HG03060 (cell line): ENCODE data around the gene REEP5.
"Not testable (repeated sequence)": the region's sequence is repeated elsewhere in the genome, so short reads cannot be mapped to it uniquely, and the experiment has no call there.

Source experiments
- ATAC-seq: cut with Tn5 transposase; IDR thresholded peaks from one replicate; pipeline ENCODE4 v1.9.1; 2021; ENCODE audit warnings: low read depth, moderate number of reproducible peaks; ENCODE audit not compliant: unreplicated experiment

REEP5 gene

GRCh38 chr5:112895682-112896081 is 26.3 kb downstream of the REEP5 start:
- ATAC-seq = no peak

GRCh38 chr5:112892776-112893175 is 29.3 kb downstream of the REEP5 start:
- ATAC-seq = no peak

GRCh38 chr5:112892066-112892465 is 30.0 kb downstream of the REEP5 start:
- not testable (repeated sequence) for ATAC-seq

DNA sequence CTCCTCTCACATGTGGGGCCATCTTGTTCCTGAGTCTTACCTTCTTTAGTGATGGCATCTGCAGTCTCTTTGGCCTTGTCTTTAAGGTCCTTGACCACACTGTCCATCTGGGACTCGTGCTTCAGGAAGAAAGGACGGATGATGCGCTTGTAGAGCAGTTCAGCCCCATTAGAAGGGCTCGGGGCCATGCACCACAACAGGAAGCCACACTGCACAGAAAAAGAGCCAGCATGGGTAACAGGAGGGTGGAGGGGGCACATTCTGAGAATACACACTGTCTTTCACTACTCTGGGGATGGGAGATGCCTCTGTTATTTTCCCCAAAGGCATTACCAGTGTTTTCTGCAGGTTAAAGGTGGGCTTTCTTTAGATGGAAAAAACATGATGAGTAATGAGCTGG is 35.1 kb downstream of the REEP5 start:
- ATAC-seq = no peak

GRCh38 chr5:112885001-112885400 is 37.0 kb downstream of the REEP5 start:
- no peak for ATAC-seq

DNA sequence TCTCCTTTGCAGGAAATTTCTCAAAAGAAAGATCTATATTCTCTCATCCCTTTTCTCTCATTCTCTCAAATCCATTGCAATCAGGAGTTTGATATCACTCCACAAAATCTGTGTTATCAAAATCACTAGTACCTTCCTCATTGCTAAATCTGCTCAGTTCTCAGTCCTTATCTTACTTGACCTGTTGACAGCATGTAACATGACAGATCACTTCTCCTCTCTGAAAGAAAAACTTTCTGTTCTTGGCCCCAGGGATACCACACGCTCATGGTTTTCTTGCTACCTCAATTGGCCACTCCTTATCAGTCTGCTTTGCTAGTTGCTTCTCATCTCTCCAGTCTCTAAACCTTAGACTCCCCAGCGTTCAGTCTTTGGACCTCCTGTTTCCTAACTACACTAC is 38.8 kb downstream of the REEP5 start:
- ATAC-seq = no peak

DNA sequence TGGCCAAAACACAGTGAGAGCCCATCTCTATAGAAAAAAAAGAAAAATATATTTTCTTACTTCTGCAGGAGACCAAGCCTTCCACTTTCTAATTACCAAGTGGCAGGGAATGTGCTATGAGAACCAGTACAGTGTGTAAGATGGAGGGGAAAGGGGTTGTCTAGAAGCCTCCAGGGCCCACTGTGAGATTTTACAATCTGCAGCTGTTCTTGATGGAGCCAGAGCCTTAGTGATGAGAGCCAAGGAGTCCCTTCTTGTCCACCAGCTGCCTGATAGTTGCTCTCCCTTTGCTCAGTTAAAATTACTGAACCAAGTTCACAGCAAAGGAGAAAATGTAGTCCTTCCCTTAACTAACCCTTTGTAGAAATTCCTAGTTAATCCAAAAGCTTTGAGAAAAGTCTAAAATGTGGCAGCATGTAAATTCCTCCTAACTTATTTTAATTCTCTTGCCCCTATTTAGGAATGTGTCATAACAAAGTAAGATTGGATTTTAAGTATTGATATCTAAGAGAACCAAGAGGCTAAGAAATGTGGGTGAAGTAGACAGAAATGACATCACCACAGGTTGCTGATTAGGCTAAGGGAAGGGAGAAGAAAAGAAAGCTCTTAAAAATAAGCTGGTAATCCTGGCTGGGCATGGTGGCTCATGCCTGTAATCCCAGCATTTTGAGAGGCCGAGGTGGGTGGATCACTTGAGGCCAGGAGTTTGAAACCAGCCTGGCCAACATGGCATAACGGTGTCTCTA is 41.6 kb downstream of the REEP5 start:
- no peak for ATAC-seq

DNA sequence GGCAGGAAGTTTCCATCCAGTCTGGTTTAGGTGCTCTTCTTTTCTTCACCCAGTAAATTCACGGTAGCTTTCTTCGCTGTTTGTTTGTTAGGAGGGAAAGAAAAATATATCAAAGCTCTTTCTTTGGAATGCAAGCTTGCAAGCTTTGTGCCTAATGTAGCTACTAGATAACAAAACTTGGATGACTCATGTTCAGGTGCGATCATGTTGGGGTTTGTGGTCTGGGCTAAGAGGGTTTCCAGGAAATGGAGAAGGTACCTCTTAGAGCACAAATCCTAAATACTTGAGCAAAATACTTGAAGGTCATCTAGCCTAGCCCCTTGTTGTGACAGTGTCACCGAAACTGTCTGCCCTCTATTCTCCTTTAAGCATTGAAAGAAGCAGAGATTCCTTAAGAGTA is 43.3 kb downstream of the REEP5 start:
- ATAC-seq = no peak

DNA sequence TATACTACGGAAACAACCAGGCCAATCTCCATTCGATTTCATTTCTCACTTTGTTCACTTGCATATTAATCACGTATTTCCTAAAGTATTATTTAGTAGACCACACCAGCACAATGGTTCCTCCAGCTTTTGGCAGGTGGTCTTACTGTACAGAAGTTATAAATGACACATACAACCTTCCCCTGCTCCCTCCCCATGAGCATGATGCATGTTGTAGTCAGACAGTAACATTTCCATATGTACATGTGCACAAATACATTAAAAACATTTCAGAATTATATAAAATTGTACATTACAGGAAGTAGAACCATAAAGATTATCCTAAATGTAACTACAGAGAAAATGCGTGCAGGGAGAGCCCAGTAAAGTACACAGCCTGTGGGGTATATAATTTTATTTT is 43.9 kb downstream of the REEP5 start:
- ATAC-seq = no peak

GRCh38 chr5:112876362-112876761 is 45.7 kb downstream of the REEP5 start:
- ATAC-seq = no peak

DNA sequence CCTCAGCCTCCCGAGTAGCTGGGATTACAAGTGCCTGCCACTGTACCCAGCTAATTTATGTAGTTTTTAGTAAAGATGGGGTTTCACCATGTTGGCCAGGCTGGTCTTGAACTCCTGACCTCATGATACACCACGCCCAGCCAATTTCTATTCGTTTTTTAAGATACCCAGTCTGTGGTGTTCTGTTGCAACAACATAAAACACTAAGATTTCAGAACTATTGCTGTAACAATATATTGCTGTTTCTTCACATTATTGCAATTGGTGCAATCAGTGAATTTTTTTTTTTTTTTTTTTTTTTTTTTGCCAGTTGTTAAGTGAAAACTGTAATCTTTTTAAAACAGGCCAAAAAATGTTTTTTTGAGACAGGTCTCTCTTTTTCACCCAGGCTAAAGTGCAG is 51.1 kb downstream of the REEP5 start:
- ATAC-seq = no peak

GRCh38 chr5:112869948-112870347 is 52.1 kb downstream of the REEP5 start:
- no peak for ATAC-seq

DNA sequence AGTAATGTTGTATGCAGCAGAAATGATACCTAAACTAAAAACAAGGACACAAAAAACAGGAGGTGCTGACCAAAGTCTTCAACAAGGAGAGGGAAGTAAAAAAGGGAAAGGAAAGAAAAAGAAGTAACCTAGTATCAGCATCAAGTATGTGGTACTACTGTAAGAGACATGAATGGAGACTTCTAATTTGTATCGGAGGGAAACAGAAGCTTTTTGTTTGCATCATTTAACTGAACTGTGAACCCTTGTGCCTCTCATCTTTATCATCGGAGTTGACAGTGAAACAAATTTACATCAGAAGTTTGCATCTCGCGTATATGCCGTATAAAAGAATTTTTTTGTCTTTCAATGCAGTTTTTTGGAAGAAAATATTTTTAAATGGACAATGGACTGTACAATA is 54.6 kb downstream of the REEP5 start:
- ATAC-seq = no peak

DNA sequence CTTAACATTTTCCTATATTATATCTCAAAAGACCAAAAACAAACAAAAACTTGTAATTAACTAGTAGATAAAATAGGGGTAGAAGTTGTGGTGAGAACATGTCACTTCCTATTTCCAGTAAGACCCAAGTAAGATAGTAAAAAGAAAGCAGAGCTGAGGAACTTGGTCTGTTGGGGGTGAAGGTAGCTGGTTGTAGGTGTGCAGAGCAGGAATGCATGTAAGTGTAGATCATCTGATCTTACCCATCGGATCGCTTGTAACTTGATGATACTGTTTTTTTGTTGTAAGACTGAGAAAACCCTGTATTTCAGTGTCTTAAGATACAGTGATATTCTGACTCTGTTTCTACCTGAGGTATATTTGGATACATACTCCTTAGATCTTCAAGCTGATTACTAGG is 55.3 kb downstream of the REEP5 start:
- no peak for ATAC-seq

- no peak for ATAC-seq
Observed at GRCh38 chr5:112865128-112865527, 56.9 kb downstream of the REEP5 start.

- ATAC-seq = no peak
Observed at GRCh38 chr5:112863549-112863948, 58.5 kb downstream of the REEP5 start.

- no peak for ATAC-seq
Observed at GRCh38 chr5:112862085-112862484, 59.9 kb downstream of the REEP5 start.

DNA sequence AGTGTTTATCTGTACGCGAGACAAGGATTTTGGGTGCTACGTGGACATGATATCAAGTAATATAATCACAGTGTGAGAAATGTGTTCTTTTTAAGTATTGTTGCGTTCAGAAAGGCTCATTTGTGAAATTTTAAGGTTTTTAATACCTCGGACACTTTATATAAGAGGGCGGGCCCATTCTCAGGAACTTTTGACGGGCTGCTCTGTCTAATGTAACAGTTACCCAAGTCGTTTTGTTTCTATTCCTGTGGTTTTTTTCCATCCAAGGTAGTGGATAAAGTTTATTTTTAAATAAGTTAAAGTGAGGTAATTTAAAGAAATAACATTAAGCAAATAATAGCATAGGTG is 60.4 kb downstream of the REEP5 start:
- no peak for ATAC-seq

GRCh38 chr5:112860929-112861637 is 60.9 kb downstream of the REEP5 start, which contains the start of gene SRP19:
Gene SRP19 (plus strand): TSS chr5:112861287. CDS start chr5:112861377, 90 bp downstream.
- peak; percentile 95 for ATAC-seq

- ATAC-seq = not testable (repeated sequence)
Observed at GRCh38 chr5:112860571-112860928, 61.5 kb downstream of the REEP5 start.

DNA sequence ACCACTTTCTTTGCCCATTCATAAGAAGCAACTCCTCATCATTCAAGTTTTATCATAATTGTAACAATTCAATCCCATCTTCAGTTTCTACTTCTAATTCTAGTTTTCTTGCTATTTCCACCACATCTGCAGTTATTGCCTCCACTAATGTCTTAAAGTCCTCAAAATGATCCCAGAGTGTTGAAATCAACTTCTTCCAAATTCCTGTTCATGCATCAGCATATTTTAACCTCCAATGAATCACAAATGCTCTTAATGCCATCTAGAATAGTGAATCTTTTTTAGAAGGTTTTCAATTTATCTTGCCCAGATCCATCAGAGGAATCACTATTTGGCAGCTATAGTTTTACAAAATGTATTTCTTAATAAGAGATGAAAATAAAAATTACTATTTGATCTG is 64.2 kb downstream of the REEP5 start:
- ATAC-seq = no peak

DNA sequence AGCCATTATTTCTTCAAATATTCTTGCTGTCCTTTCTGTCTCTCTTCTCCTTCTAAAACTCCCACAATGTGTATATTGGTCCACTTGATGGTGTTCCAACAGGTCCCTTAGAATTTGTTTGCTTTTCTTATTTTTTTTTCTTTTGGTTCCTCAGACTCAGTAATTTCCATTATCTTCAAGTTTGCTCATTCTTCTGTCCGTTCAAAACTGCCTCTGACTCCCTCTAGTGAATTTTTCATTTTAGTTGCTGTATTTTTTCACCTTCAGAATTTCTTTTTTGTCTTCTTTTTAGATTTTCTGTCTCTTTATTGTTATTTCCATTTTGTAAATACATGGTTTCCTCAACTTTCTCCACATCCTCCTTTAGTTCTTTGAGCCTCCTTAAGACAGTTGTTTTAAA is 67.4 kb downstream of the REEP5 start:
- no peak for ATAC-seq
